ENCODE data around the gene PDE4B.

PDE4B gene

DNA sequence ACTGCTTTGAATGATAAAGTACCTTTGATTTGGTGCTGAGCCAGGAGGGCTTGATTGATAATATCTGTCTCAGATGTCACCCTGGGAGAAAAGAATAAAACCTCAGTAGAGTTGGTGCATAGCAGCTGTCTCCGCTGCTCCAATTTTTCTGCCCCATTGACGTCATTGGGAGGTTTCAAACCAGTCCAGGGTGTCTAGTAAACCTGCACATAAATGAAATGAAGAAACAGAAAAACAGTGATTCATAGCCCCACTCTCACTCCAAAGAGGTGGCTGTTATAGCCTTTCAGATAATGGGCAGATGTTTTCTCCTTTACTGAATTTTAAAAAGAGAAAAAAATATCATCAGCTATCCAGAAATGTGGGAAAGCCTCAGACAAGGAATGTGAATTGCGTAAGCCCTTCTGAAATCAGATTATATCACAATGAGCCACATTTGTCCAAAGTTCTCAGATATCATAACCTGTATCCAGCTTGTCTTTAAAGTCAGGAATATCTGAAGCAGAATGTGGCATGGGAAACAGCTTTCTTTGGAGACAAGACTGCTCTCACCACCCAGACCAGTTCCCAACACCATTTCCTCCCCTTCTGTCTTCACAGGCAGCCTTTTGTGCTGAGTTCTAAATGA lies 390.0 kb downstream of the PDE4B start:
- DNase-seq (ENCODE audit: low spot score), result no peak

DNA sequence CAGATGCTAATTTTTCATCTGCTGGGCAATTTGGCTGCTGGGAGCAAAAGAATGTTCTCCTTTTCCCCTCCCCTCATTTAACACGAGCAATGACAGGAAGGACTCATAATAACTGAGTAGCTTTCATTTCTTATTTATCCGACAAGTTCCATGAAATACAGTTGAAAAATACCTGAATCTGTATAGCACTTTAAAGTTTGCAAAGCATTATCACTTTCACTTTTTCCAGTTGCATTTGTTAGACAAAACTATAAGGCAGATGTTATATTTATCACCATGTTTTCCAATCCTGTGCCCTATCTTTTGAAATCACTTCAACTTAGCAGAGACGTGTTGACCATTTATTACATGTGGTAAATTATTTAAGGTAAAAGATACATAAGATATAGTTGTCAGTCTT lies 390.7 kb downstream of the PDE4B start:
- DNase-seq (ENCODE audit: low spot score), result no peak

DNA sequence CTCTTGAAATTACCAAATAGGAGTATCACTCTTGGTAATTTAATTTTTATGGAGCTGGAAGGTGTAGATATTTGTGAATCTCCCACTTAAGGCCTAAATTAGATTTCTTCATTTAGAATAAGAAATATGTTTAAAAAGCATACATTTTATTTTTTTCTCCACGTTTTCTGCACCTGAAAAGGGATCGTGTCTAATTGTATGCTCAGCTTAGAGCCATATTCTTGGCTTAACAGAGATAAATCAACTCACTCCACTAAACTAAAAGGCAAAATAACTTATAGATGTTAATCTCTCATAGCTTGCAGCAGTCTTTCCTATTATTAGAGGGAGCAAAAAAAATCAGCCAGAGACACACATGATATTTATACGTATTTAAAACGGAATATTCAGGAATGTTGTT lies 404.4 kb downstream of the PDE4B start:
- no peak for DNase-seq (ENCODE audit: low spot score)

GRCh38 chr1:66197785-66198184 lies 405.1 kb downstream of the PDE4B start:
- DNase-seq (ENCODE audit: low spot score), result no peak

DNA sequence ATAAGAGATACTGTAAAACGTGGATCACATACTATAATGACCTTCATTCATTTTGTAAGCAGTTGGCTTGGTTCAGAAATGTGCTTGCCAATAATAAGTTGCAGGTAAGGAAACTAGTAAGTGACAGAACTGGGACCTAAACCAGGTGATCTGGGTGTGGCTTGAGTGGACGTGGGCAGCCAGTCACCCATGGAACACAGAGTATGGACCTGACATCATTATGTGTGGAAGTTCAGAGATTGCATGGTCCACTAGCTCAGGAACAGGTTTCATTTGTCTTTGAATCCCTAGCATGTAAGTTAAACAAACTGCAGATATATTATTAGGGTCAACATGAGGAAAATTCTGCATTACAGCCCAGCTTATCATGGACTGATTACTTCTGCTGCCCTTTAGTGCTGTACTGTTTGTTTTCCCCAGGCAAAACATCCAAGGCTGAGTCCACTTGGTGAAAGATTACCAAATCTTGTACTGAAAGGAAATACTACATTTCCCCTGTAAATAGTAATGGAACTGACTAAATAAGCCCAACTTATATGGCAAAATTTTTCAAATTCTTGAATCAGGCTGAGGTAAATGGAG lies 414.0 kb downstream of the PDE4B start:
- no peak for DNase-seq (ENCODE audit: low spot score)

GRCh38 chr1:66207484-66207883 lies 414.8 kb downstream of the PDE4B start:
- DNase-seq (ENCODE audit: low spot score), result no peak

DNA sequence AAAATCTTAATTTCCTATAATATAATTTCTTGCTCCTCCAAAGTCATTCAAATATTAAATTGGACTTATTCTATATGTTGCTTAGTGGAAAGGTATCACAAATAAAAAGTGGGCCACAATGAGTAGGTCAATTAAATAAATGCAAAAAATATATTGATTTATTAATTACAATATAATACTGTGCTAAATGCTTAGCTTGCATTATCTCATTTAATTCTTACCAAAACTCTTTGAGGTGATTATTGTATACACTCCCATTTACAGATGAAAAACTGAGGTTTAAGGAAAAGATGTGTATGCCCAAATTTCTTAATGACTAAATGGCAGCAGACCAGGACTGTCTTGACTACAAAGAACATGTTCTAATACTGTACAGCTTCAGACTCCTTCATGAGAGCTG lies 415.9 kb downstream of the PDE4B start:
- no peak for DNase-seq (ENCODE audit: low spot score)

GRCh38 chr1:66210635-66211244 lies 418.0 kb downstream of the PDE4B start:
- DNase-seq (ENCODE audit: low spot score), result no peak

- no peak for DNase-seq (ENCODE audit: low spot score)
Measured at GRCh38 chr1:66211521-66211920, 418.8 kb downstream of the PDE4B start.

DNA sequence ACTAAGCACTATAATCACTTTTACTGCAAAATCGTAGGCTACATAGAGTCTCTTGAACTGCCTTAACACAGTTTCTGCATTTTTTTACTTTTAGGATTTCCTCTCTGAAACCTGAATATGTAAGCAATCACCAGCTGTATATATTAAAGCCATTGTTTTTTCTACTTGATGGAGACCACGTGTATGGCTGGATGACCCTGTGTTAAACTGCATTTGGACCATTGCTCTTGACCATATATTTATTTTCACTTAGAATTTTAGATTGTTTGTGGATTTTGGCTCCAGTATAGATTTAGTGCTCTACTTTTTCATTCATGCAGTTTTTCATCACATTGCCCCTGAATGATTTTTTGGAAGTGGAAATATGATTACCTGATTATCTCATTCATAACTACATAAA lies 420.8 kb downstream of the PDE4B start:
- DNase-seq (ENCODE audit: low spot score), result no peak

DNA sequence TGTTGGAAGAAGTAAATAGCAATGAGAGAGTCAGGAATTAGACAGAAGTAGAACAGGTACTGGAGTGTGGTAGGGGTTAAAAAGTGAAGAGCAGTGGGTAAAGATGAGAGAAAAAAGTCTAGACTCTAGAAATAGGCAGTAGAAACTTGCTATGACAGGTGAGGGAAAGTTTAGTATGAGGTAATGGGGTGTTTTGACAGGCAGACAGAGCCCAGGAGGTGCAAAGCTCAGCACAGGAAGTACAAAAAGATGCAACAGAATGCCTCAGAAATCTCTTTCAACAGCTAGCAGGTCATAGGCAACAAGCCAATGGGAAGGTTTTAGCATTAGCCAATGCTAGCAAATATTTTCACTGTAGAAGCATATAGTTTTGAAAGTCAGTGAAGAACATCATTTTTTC lies 422.2 kb downstream of the PDE4B start:
- no peak for DNase-seq (ENCODE audit: low spot score)

GRCh38 chr1:66217021-66217420 lies 424.3 kb downstream of the PDE4B start:
- no peak for DNase-seq (ENCODE audit: low spot score)

DNA sequence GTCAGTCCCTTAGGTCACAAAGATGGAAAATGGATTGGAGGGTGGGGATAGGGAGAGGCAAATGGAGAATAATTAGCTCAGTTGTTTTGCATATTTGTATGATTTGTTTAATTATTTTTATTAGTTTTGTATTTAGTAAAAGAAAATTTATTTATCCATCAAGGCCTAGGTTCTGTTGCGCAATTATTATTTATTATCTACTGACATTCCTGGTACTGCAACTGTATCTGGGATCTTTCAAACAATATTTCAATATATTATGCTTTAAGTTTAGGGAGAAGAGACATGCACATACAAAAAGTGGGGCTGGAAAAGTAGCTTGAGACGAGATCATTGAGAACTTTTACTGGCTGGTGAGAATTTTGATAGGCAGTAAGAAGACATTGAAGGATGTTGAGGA lies 424.9 kb downstream of the PDE4B start:
- no peak for DNase-seq (ENCODE audit: low spot score)

DNA sequence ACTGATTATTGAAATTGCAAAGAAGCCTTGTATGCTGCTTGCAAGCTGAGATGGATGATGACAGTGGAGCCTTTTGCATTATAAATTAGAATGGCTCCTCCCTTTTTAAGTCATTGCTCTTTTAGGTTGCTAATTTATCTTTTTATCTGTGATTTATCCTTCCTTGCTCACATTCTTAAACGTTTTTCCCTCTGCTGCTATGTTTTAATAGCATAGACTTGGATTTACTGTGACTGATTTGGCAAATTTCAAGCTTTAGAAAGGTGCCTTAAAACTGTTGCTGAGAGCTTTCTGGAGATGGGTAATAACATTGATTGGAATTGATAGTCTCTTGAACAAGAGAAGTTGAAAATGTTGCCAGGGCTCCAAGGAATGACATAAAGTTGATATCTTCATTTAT lies 427.8 kb downstream of the PDE4B start:
- DNase-seq (ENCODE audit: low spot score), result no peak

- DNase-seq (ENCODE audit: low spot score), result no peak
Measured at GRCh38 chr1:66223681-66224080, 431.0 kb downstream of the PDE4B start.

- DNase-seq (ENCODE audit: low spot score), result no peak
Measured at GRCh38 chr1:66226985-66227384, 434.3 kb downstream of the PDE4B start.

DNA sequence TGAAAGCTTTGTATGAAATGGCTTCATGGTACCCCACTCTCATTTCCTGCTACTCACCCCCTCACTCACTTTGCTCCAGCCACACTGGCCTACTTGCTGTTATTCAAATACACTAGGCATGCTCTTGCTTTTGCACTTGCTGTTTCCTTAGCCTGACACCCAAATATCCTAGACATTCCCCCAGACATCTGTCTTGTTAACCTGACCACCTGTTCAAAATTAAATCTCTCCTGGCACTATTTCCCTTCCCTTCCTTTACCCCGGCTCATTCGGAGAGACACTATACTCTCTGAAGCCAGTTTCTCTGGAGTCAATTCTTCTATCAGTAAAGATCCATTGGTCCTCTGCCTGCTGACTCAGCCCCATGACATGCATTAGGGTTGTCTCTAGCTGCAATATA lies 435.3 kb downstream of the PDE4B start:
- no peak for DNase-seq (ENCODE audit: low spot score)

GRCh38 chr1:66231217-66231616 lies 438.5 kb downstream of the PDE4B start:
- no peak for DNase-seq (ENCODE audit: low spot score)

DNA sequence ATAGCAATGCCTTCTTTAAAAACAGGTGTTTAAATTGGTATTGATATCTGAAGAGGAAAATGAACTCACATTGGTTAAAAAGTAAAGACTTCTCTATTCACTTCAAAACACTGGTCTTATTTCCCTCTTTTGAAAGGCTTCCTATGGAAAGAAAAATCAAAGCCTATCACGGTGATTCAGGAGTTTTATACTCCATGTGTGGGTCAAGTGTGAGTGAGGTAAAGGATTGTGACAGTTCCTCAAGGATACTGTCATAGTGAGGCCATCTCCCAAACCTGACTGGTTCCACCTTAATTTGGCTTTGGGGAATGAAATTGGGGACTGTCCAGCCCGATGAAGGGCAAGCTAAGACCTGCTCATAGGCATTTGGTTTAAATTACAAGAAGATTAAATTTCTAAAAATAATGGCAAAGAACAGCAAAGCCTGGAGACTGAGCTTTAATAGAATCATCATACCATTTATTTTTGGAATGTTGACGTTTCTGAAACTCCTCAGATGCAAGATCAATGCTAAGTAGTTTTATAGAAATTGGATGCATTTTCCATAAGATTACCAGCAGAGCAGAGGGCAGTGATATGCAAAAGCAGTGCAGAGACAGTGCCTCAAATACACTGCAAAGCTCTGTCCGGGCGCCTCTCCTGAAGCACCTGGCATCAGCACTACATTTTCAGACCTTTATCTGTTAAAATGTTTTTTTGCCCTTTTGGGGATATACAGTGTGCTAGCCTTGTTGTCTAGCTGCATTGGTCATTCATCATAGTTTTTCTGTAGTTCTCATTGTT lies 439.2 kb downstream of the PDE4B start:
- DNase-seq (ENCODE audit: low spot score), result no peak

DNA sequence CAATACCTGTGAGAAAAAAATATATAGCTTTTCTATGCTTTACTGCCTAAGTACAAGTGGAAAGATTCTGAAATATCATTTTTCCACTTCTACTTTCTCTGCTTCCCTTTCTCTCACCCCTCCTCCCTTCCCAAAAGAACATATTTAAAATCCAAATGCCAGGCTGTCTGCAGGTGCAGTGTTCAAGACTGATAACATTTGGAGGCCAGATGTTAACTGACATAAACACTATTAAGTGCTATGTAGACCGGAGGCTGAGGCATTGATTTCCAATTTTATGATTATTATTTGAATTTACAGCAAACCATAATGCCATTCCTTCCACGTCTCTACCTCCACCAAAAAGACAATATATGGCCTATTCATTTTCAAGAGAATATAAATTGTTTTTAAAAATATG lies 444.3 kb downstream of the PDE4B start:
- DNase-seq (ENCODE audit: low spot score), result no peak

GRCh38 chr1:66237722-66238479 lies 445.2 kb downstream of the PDE4B start:
- DNase-seq (ENCODE audit: low spot score), result no peak

- DNase-seq (ENCODE audit: low spot score), result no peak
Measured at GRCh38 chr1:66239834-66240233, 447.1 kb downstream of the PDE4B start.

Data from HuH-7.5 (cell line).